ENCODE results near the gene AREL1. TPM values are rescaled to one million over a fixed set of nuclear protein-coding genes. Genes with fewer than 3 reads are reported as not detected.

AREL1 gene
- total and polyA plus RNA-seq, 2 donors: 12.2 to 15.5 TPM

- Histone ChIP-seq H3K4me3 (ENCODE audit: low read length in 2 of 2) (no peak overlapping the region), H3K27ac (ENCODE audit: low read depth in 1 of 2, low read length in 1 of 2) (no peak overlapping the region), H3K27me3 (ENCODE audit: control insufficient read depth in 2 of 2, insufficient read depth in 1 of 2, low read length in 1 of 2) (no peaks in the 10 kb centered on the region), H3K9me3 (ENCODE audit: control insufficient read depth in 2 of 2, insufficient read depth in 1 of 2, low read length in 1 of 2) (no peaks in the 10 kb centered on the region), H3K36me3 (ENCODE audit: control insufficient read depth in 2 of 2, insufficient read depth in 2 of 2, low read length in 1 of 2) (no peaks in the 10 kb centered on the region), H3K4me1 (ENCODE audit: control insufficient read depth in 2 of 2, insufficient read depth in 2 of 2, low read length in 2 of 2) (no peaks in the 10 kb centered on the region)
- 91% methylated on average over 3 of the region's 3 CpGs for WGBS
- DNase-seq (ENCODE audit: low read depth in 6 of 9, low spot score in 9 of 9): no peak
These were observed 75.7 kb downstream of the AREL1 start for GRCh38 chr14:74637178-74637550.

- Histone ChIP-seq H3K4me3 (ENCODE audit: low read length in 2 of 2) (no peak overlapping the region), H3K36me3 (ENCODE audit: control insufficient read depth in 2 of 2, insufficient read depth in 2 of 2, low read length in 1 of 2) (no peaks in the 10 kb centered on the region), H3K4me1 (ENCODE audit: control insufficient read depth in 2 of 2, insufficient read depth in 2 of 2, low read length in 2 of 2) (no peaks in the 10 kb centered on the region), H3K27ac (ENCODE audit: low read depth in 1 of 2, low read length in 1 of 2) (no peak overlapping the region), H3K9me3 (ENCODE audit: control insufficient read depth in 2 of 2, insufficient read depth in 1 of 2, low read length in 1 of 2) (no peaks in the 10 kb centered on the region), H3K27me3 (ENCODE audit: control insufficient read depth in 2 of 2, insufficient read depth in 1 of 2, low read length in 1 of 2) (no peaks in the 10 kb centered on the region)
- DNase-seq (ENCODE audit: low read depth in 6 of 9, low spot score in 9 of 9): no peak
- 88% methylated on average over 10 of the region's 10 CpGs for WGBS
These were observed 76.3 kb downstream of the AREL1 start for GRCh38 chr14:74636424-74637177.

- Histone ChIP-seq H3K9me3 (ENCODE audit: control insufficient read depth in 2 of 2, insufficient read depth in 1 of 2, low read length in 1 of 2) (no peaks in the 10 kb centered on the region), H3K36me3 (ENCODE audit: control insufficient read depth in 2 of 2, insufficient read depth in 2 of 2, low read length in 1 of 2) (no peaks in the 10 kb centered on the region), H3K4me1 (ENCODE audit: control insufficient read depth in 2 of 2, insufficient read depth in 2 of 2, low read length in 2 of 2) (no peaks in the 10 kb centered on the region), H3K27ac (ENCODE audit: low read depth in 1 of 2, low read length in 1 of 2) (no peak overlapping the region), H3K27me3 (ENCODE audit: control insufficient read depth in 2 of 2, insufficient read depth in 1 of 2, low read length in 1 of 2) (no peaks in the 10 kb centered on the region), H3K4me3 (ENCODE audit: low read length in 2 of 2) (no peak overlapping the region)
- 98% methylated on average over 3 of the region's 3 CpGs for WGBS
- DNase-seq (ENCODE audit: low read depth in 6 of 9, low spot score in 9 of 9): no peak
These were observed 77.0 kb downstream of the AREL1 start for GRCh38 chr14:74635847-74636246.

- Histone ChIP-seq H3K9me3 (ENCODE audit: control insufficient read depth in 2 of 2, insufficient read depth in 1 of 2, low read length in 1 of 2) (no peaks in the 10 kb centered on the region), H3K4me1 (ENCODE audit: control insufficient read depth in 2 of 2, insufficient read depth in 2 of 2, low read length in 2 of 2) (no peaks in the 10 kb centered on the region), H3K27me3 (ENCODE audit: control insufficient read depth in 2 of 2, insufficient read depth in 1 of 2, low read length in 1 of 2) (no peaks in the 10 kb centered on the region), H3K36me3 (ENCODE audit: control insufficient read depth in 2 of 2, insufficient read depth in 2 of 2, low read length in 1 of 2) (no peaks in the 10 kb centered on the region), H3K27ac (ENCODE audit: low read depth in 1 of 2, low read length in 1 of 2) (no peak overlapping the region), H3K4me3 (ENCODE audit: low read length in 2 of 2) (no peak overlapping the region)
- no peak for DNase-seq (ENCODE audit: low read depth in 6 of 9, low spot score in 9 of 9)
- WGBS: 97% methylated on average over 2 of the region's 2 CpGs
These were observed 77.9 kb downstream of the AREL1 start for GRCh38 chr14:74634964-74635363.

- no peaks in the 10 kb centered on the region for H3K9me3 ChIP-seq (ENCODE audit: control insufficient read depth in 2 of 2, insufficient read depth in 1 of 2, low read length in 1 of 2)
- H3K4me1 ChIP-seq (ENCODE audit: control insufficient read depth in 2 of 2, insufficient read depth in 2 of 2, low read length in 2 of 2): no peaks in the 10 kb centered on the region
- H3K27ac ChIP-seq (ENCODE audit: low read depth in 1 of 2, low read length in 1 of 2): no peak overlapping the region
- 100% methylated on average over 1 of the region's 1 CpG for WGBS
- no peak overlapping the region for H3K4me3 ChIP-seq (ENCODE audit: low read length in 2 of 2)
- no peaks in the 10 kb centered on the region for H3K27me3 ChIP-seq (ENCODE audit: control insufficient read depth in 2 of 2, insufficient read depth in 1 of 2, low read length in 1 of 2)
- H3K36me3 ChIP-seq (ENCODE audit: control insufficient read depth in 2 of 2, insufficient read depth in 2 of 2, low read length in 1 of 2): no peaks in the 10 kb centered on the region
- no peak for DNase-seq (ENCODE audit: low read depth in 6 of 9, low spot score in 9 of 9)
These were observed 78.4 kb downstream of the AREL1 start for GRCh38 chr14:74634481-74634880.

GRCh38 chr14:74630881-74631690 is 81.8 kb downstream of the AREL1 start:
- Histone ChIP-seq H3K36me3 (ENCODE audit: control insufficient read depth in 2 of 2, insufficient read depth in 2 of 2, low read length in 1 of 2) (no peaks in the 10 kb centered on the region), H3K27me3 (ENCODE audit: control insufficient read depth in 2 of 2, insufficient read depth in 1 of 2, low read length in 1 of 2) (no peaks in the 10 kb centered on the region), H3K4me3 (ENCODE audit: low read length in 2 of 2) (no peak overlapping the region), H3K27ac (ENCODE audit: low read depth in 1 of 2, low read length in 1 of 2) (no peak overlapping the region), H3K4me1 (ENCODE audit: control insufficient read depth in 2 of 2, insufficient read depth in 2 of 2, low read length in 2 of 2) (no peaks in the 10 kb centered on the region), H3K9me3 (ENCODE audit: control insufficient read depth in 2 of 2, insufficient read depth in 1 of 2, low read length in 1 of 2) (no peaks in the 10 kb centered on the region)
- DNase-seq (ENCODE audit: low read depth in 6 of 9, low spot score in 9 of 9): no peak
- WGBS: 96% methylated on average over 15 of the region's 15 CpGs

GRCh38 chr14:74628418-74628817 is 84.5 kb downstream of the AREL1 start:
- no peak for DNase-seq (ENCODE audit: low read depth in 6 of 9, low spot score in 9 of 9)
- Histone ChIP-seq H3K27ac (ENCODE audit: low read depth in 1 of 2, low read length in 1 of 2) (no peak overlapping the region), H3K27me3 (ENCODE audit: control insufficient read depth in 2 of 2, insufficient read depth in 1 of 2, low read length in 1 of 2) (no peaks in the 10 kb centered on the region), H3K4me3 (ENCODE audit: low read length in 2 of 2) (no peak overlapping the region), H3K4me1 (ENCODE audit: control insufficient read depth in 2 of 2, insufficient read depth in 2 of 2, low read length in 2 of 2) (no peaks in the 10 kb centered on the region), H3K36me3 (ENCODE audit: control insufficient read depth in 2 of 2, insufficient read depth in 2 of 2, low read length in 1 of 2) (no peaks in the 10 kb centered on the region), H3K9me3 (ENCODE audit: control insufficient read depth in 2 of 2, insufficient read depth in 1 of 2, low read length in 1 of 2) (no peaks in the 10 kb centered on the region)
- WGBS: 83% methylated on average over 5 of the region's 5 CpGs

- no peaks in the 10 kb centered on the region for H3K27me3 ChIP-seq (ENCODE audit: control insufficient read depth in 2 of 2, insufficient read depth in 1 of 2, low read length in 1 of 2)
- WGBS: 26% methylated on average over 8 of the region's 8 CpGs
- no peak for DNase-seq (ENCODE audit: low read depth in 6 of 9, low spot score in 9 of 9)
These were observed 85.8 kb downstream of the AREL1 start for GRCh38 chr14:74627076-74627475.

GRCh38 chr14:74622257-74622656 is 90.6 kb downstream of the AREL1 start:
- DNase-seq (ENCODE audit: low read depth in 6 of 9, low spot score in 9 of 9): no peak
- Histone ChIP-seq H3K36me3 (ENCODE audit: control insufficient read depth in 2 of 2, insufficient read depth in 2 of 2, low read length in 1 of 2) (no peaks in the 10 kb centered on the region), H3K4me3 (ENCODE audit: low read length in 2 of 2) (no peak overlapping the region), H3K4me1 (ENCODE audit: control insufficient read depth in 2 of 2, insufficient read depth in 2 of 2, low read length in 2 of 2) (peaks cover 0 to 18% of the 10 kb centered on the region in 2 donors), H3K27me3 (ENCODE audit: control insufficient read depth in 2 of 2, insufficient read depth in 1 of 2, low read length in 1 of 2) (no peaks in the 10 kb centered on the region), H3K9me3 (ENCODE audit: control insufficient read depth in 2 of 2, insufficient read depth in 1 of 2, low read length in 1 of 2) (no peaks in the 10 kb centered on the region), H3K27ac (ENCODE audit: low read depth in 1 of 2, low read length in 1 of 2) (no peak overlapping the region)
- 94% methylated on average over 5 of the region's 5 CpGs for WGBS

More at GRCh38 chr14:74627076-74627475, 85.8 kb downstream of the AREL1 start:
- Histone ChIP-seq H3K27ac (ENCODE audit: low read depth in 1 of 2, low read length in 1 of 2) (no peak overlapping the region), H3K4me3 (ENCODE audit: low read length in 2 of 2) (no peak overlapping the region), H3K4me1 (ENCODE audit: control insufficient read depth in 2 of 2, insufficient read depth in 2 of 2, low read length in 2 of 2) (no peaks in the 10 kb centered on the region), H3K9me3 (ENCODE audit: control insufficient read depth in 2 of 2, insufficient read depth in 1 of 2, low read length in 1 of 2) (no peaks in the 10 kb centered on the region), H3K36me3 (ENCODE audit: control insufficient read depth in 2 of 2, insufficient read depth in 2 of 2, low read length in 1 of 2) (no peaks in the 10 kb centered on the region)

Measured in thymus (tissue), 11 donors.